GM18511 (cell line): Measurements from ENCODE around the gene ADAMTS13.
"Not testable (repeated sequence)": the region's sequence is repeated elsewhere in the genome, so short reads cannot be mapped to it uniquely, and the experiment has no call there.

Source experiments
- ATAC-seq: cut with Tn5 transposase; IDR thresholded peaks from one replicate; pipeline ENCODE4 v1.9.1; 2021; ENCODE audit warnings: mild to moderate bottlenecking, moderate library complexity; ENCODE audit not compliant: unreplicated experiment

The ADAMTS13 gene

DNA sequence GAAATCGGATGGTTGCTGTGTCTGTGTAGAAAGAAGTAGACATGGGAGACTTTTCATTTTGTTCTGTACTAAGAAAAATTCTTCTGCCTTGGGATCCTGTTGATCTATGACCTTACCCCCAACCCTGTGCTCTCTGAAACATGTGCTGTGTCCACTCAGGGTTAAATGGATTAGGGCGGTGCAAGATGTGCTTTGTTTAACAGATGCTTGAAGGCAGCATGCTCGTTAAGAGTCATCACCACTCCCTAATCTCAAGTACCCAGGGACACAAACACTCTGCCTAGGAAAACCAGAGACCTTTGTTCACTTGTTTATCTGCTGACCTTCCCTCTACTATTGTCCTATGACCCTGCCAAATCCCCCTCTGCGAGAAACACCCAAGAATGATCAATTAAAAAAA lies 30.7 kb upstream of the ADAMTS13 start:
- not testable (repeated sequence) for ATAC-seq

DNA sequence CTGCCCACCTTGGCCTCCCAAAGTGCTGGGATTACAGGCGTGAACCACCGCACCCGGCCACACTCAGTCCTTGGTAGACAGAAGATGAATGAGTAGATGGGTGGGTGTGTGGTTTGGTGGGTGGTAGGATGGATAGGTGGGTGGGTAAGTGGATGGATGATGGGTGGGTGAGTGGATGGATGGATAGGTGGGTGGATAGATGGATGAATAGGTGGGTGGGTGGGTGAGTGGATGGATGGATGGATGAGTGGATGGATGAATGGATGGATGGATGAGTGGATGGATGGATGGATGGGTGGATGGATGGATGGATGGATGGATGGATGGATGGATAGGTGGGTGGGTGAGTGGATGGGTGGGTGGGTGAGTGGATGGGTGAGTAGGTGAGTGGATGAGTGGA lies 29.9 kb upstream of the ADAMTS13 start:
- not testable (repeated sequence) for ATAC-seq

DNA sequence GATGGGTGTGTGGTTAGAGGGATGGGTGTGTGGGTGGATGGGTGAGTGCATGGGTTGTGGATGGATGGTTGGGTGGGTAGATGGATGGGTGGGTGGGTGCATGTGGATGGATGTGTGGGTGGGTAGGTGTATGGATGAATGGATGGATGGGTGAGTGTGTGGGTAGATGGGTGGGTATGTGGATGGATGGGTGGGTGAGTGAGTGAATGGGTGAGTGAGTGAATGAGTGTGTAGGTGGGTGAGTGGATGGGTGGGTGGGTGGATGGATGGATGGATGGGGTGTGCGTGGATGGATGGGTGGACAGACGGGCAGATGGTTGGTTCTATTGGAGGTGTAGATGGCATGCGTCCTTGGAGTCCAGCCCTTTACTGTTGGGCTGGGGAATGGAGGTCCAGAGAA lies 28.8 kb upstream of the ADAMTS13 start:
- no peak for ATAC-seq

DNA sequence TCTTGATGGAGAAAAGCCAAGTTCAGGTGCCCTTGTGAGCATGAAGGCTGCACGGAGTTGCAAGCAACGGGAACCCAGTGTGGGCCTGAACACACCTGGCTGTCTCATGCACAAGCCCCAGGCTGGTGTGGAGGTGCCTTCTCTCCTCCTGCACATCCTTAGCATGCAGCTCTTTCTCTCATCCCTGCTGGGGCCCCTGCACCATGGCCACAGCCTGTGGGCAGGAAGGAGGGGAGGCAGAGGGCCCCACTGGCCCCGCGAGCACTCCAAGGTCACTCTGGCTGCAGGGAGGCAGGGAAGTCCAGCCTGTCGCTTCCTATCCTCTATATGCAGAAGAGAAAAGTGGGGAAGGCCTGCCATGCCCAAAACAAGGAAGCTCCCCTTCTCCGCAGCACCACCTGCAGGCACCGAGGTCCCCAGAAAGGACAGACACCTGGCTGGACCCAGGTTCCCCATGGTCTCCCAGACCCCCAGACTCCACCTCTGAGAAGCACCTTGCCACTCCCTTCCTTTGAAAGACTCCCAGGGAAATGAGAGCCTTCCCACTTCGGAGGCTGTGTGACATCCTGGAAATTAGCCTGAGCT lies 27.4 kb upstream of the ADAMTS13 start:
- ATAC-seq: no peak

DNA sequence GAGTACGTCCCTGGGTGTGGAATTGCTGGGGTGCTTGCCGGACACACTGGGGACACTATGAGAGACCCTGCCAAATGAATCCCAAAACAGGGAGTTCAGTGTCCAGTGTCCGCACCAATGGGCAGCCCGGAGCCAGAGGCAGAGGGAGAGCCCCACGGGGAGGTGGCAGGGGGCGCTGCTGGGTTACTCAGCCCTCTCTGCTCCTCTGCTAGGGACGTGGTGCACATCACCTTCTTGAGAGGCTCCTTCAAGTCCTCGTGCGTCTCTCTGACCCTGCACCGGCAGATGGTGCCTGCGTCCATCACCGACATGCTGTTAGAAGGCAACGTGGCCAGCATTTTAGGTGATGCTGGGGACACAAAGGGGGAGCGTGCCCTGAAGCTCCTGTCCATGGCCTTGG lies 25.2 kb upstream of the ADAMTS13 start:
- no peak for ATAC-seq

DNA sequence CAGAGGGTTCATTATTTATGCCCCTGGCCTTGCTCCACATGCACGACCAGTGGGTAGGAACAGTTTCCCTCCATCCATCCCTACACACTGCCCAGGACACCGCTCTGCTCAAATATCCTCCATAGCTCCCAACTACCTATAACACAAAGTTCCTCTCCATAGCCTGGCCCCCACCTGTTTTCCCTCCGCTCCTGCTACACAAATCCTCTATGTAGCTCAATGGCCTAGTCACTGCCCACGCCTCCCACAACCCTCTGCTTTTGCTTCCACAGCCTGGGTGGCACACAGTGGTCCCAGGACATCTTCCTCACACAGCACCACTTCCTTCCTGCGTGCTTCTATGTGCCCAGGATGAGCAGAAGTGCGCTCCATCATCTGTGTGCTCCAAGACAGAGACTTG lies 24.8 kb upstream of the ADAMTS13 start:
- ATAC-seq: no peak

DNA sequence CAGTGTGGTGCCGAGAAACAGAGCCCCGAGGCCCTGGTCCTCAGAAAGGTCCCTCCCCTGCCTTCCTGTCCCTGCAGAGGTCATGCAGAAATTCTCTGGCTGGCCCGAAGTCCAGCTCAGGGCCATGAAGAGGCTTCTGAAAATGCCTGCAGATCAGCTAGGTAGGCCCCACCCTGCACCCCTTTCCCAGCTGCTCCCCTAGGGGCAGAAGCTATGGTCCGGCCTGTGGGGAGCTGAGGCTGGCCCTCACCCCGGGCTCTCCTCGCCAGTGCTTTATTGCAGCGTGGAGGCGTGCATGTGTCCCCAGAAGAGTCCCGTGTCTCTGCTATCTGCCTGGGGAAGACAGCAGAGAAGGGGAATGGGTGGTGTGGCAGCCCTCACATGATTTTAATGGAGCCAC lies 24.3 kb upstream of the ADAMTS13 start:
- no peak for ATAC-seq

DNA sequence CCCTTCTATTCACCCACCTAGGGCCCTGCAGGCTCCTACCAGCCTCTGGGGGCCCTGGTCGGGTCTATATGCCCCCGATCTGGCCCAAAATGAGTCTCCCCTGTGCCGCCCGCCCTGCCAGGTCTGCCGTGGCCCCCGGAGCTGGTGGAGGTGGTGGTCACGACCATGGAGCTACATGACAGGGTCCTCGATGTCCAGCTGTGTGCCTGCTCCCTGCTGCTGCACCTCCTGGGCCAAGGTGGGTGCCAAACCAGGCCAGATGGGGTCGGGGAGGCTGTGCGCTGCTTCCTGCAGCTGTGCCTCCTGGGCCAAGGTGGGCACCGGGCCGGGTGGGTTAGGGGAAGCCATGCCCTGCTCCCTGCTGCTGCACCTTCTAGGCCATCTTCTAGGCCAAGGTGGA lies 21.9 kb upstream of the ADAMTS13 start:
- ATAC-seq: no peak

DNA sequence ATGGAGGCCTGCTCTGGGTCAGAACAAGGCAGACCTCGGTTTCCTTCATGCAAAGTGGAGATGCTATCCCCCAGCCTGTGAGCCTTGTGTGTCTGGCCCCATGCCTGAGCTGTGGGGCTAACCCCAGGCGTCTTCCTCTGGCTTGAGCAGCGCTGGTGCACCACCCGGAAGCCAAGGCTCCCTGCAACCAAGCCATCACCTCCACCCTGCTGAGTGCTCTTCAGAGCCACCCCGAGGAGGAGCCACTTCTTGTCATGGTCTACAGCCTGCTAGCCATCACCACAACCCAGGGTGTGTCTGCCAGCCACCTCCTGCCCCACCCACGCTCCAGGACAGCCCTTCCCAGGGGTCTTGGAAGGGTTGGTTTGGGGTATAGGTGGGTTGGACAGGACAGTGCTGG lies 20.6 kb upstream of the ADAMTS13 start:
- ATAC-seq: no peak

DNA sequence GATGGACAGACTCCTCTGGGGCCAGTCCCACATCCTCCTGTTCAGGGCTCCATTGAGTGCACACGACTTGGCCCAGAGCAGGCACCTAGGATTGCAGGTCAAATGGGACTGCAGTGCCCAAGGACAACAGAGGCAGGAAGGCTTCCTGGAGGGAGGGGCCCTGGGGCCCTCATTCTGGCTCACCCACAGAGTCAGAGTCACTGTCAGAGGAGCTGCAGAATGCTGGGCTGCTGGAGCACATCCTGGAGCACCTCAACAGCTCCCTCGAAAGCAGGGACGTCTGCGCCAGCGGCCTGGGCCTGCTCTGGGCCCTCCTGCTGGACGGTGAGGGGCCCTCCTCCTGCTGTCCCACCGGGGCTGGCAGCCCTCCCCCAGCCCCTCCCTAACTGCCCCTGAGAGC lies 19.5 kb upstream of the ADAMTS13 start:
- no peak for ATAC-seq

DNA sequence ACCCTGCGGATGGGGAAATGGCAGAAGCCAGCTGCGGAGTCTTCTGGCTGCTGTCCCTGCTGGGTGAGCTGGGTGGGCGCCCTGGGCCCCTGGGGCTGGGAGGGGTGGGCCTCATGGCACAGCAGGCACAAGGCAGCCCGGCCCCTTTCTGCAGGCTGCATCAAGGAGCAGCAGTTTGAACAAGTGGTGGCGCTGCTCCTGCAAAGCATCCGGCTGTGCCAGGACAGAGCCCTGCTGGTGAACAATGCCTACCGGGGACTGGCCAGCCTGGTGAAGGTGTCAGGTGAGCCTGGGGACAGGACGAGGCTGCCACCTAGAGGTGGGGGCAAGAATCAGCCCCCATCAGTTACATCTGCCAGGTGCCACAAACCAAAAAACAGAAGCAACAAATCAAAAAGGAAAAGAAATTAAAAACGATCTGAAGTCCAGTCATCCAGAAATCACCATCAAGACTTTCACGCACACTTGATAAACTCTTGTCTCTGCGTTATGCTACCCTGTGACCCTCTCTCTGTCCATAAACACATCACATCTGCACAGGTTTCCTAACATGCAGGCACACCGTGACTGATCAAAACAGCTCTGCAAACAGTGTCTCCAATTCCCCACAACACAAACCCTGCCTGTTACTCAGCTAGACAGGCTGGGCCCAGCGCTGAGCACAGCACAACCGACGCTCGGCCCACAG lies 18.3 kb upstream of the ADAMTS13 start:
- ATAC-seq: no peak

DNA sequence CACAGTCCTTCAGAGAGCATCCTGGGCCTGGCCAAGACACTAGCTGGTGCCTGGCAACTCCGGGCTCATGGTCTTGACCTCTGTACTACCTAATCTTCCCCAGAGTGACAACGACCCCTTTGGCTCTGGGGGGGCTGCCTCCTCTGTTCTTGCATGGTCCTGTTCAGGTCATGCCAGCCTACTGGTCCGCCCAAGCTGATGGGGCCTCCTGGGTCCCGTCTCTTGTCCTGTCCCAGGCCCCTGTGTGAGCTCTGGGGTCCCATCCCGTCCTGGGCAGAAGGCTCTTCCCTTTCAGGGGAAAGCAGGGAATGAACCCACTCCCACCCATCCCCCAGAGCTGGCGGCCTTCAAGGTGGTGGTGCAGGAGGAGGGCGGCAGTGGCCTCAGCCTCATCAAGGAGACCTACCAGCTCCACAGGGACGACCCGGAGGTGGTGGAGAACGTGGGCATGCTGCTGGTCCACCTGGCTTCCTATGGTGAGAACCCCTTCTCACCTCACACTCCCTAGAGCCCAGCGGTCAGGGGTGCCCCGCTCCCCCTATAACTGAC lies 17.6 kb upstream of the ADAMTS13 start:
- ATAC-seq: no peak

DNA sequence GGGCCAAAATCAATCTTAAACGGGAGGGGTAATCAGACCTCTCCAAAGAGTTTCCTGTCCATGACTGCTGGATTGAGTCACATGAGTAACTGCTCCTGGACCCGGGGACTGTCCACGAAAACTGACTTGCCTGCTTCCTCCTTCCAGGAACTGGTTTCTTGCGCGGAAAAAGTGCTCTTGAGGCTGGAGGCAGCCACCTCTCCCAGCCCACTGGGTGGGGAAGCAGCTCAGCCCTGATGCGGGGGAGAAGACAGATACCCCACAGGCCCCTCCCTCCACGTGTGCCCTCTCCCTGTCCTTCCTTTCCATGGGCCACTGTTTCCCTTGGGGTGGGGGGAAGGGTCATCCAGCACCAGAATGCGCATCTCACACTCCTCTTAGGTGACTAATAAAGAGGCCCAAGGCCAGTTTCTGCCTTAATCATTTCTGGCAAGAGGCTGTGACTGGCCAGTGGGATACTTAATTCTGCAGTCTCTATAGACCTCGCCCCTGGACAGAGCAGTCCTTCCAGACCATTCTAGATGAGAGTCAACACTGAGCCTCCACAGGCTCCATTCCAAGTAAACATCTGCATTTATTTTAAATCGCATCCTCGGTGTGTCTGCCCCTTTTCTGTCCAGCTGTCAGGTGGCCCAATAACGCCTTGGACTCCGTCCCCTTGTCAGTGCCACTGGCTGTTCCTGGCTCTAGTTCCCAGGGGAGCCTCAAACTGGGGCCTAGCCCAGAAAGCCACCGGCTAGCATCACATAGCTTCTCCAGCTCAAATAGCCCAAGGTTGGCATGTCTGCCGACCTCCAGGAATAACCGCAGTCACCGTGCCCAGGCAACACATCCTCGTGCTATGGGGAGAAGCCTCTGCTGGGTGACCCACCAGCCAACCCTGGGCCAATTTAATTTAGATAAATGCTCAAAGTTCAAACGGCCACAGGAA lies 16.4 kb upstream of the ADAMTS13 start:
- ATAC-seq: no peak

DNA sequence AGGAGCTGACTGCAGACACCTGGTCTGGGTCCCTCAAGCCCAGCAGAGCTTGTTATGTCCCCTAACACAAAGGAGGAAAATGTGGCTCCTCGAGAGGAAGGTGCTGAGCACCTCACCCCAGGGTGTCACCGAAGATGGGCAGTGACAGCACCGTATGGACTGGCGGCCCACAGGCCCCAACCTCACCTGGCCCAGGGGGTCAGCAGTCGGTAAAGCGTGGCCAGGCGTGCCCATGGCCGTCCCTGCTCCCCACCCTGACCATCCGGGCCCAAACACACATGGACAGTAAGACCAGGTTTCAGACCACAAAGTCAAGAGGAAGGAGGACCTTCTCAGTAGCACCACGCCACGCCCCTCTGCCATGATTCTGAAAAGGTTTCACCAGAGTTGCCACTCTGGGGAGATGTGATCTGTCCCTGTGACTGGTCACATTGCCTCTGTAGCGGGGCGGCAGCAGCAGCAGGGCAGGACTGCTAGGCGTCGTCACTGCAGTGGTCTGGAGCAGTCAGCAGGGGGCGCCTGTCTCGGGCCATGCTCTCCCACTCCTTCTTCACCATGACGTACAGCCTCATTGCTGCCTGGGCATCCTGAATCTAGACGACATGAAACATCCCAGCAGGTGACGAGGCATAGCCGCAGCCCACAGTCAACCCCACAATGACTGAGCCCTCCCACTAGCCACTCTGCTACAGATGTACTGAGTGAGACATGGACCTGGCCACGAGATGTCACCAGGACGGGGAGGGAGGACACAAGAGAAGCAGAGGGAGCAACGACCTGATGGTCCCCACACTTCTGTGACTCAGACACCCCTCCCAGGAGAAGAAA lies 15.5 kb upstream of the ADAMTS13 start:
- no peak for ATAC-seq

DNA sequence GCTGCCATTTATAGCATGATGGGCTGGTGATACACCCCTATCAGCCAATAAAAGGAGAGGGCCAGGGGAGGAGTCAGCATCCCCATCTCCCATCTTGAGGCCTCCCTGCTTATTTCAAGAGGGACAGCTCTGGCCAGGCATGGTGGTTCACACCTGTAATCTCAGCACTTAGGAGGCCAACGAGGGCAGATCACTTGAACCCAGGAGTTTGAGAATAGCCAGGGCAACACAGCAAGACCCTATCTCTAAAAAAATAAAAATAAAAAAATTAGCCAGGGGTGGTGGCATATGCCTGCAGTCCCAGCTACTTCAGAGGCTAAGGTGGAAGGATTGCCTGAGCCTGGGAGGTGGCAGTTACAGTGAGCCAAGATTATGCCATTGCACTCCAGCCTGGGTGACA lies 14.1 kb upstream of the ADAMTS13 start:
- no peak for ATAC-seq

DNA sequence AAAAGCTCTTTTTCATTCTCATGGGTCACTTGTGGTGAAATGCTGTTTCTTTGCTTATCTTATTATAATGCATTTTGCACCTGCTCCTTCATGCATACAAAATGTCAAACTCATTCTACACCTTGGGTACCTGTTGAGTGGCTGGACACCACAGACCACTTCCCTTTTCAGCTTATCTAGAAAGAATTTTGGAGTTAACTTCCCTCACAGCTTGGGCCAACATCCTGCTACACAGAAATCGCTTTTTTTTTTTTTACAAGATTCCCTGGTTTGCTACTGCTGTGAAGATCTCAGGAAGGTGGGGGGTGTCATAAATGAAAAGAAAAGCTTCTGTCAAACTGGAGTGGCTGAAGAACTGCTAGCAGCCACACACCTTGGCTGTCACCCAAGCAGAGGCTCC lies 7.0 kb upstream of the ADAMTS13 start:
- no peak for ATAC-seq

DNA sequence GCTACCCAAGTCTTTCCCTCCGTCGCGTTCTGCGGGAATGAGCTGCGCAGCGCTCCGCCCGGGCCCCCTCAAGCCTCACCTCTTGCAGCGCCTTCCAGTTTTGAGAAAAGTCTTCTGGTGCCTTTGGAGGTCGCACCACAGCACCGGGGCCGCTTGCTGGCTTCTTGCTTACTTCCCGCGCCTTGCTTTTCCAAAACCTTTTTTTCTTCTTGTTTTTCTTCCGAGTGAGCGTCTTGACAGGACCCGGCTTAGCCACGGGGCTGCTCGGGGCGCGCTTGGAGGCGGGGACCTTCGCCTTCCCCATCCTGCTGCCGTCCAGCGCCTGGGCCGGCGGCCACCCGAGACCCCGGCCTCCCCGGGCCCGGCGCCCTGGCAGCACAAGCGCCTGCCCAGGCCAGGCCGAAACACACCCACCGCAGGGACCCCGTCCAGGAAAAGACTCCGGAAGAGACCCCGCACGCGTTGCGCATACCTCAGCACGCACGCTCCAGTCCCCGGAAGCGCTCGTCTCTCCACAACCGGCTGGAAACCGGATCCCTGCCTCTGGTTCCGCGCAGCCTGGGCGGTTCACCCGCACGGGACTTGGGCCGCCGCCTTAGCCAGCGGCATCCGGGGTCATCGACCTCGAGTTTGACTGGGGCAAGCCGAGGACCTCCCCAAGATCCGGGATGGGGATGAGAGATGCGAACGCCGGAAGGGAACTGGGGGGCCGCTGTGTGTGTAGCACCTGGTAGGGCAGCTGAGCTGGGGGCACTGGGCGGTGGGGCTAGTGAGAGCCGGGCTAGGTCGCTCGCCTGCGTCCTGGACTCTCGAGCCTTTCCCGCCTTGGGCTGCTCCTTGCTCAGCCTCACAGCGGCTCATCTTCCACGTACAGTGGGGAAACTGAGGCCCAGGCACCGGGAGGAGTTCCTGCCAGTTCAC lies 4.4 kb upstream of the ADAMTS13 start, which contains the start of gene REXO4:
TSS of gene REXO4 (minus strand) at position 470 of the 921 bp plus-strand sequence. CDS start at position 304, 166 bp downstream.
- ATAC-seq: peak; percentile 74

DNA sequence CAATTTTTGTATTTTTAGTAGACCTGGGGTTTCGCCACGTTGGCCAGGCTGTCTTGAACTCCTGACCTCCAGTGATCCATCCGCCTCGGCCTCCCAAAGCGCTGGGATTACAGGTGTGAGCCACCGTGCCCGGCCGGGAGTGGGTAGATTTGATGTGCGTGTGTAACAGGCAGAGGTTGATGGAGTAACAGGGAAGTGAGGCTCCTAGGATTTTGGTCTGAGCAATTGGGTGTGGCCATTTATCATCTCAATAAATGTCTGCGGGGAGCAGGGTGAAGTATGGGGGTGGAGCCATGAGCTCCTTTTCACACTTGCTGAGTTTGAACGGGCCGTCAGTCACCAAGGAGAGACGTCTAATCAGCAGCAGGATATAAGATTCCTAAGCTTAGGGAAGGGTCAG lies 3.2 kb upstream of the ADAMTS13 start:
- ATAC-seq: no peak

DNA sequence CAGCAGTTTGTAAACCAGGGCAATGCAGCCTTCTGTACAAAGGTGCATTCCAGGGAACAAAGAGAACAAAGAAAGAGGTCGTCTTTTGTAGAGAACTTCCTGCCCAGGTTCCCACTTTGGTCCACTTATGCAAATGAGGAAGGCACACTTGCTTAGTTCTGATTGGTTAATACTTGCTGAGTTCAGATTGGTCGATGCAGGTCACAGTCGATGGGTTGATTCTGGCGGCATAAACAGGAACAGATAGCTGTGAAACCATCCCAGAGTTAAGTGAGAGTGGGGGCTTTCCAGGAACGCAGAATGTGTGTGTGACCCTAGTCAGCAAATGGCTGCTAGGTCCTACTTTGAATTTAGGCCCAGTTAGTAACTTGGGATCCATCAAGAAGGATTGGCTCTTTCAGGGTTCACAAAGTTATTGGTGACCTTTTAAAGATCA lies 1.8 kb upstream of the ADAMTS13 start:
- ATAC-seq: no peak

DNA sequence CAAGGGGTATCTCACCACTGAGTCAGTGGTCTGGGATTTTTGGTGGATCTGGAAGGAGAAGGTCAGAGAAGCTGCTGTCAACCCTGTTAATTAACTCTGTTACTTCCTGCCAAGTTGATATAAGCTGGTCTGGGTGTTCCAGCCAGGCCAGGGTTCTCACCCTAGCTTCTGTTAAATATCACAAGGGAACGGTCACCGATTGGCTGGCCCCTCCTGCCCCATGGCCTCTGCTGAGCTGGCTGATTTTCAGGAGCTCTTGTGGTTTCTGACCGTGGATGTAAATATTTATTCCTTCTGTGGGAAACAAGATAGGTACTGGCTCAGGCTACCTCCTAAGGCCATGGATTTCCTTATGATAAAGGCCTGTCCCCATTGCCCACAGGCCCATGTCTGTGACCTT lies 1.0 kb downstream of the ADAMTS13 start:
- no peak for ATAC-seq
